ENCODE data around the gene PRMT9. TPM values are rescaled to one million over a fixed set of nuclear protein-coding genes. Genes with fewer than 3 reads are reported as not detected.
A peak's percentile ranks its signal among the peaks of the same experiment; 100 is the strongest.

PRMT9 gene
- total RNA-seq, 4 donors from 2014 or later = 5.3 to 13.3 (median 7.1) TPM

DNA sequence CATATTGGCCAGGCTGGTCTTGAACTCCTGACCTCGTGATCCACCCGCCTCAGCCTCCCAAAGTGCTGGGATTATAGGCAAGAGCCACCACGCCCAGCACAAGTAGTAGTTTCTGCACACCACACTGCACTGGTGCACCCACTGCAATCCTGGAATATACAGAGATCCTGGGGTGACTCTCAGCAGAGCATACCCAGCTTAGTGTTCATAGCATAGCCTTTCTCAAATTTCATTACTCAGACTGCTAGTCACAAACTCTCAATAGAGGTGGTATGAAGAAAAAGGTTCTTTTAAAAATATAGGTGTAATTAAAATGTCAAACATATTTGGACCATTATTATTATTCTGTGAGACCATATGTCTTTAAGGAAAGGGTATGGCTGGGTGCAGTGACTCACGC lies 41.7 kb upstream of the PRMT9 start:
- TF ChIP-seq POLR2AphosphoS5 (IDR thresholded peaks at IDR 0.05) (no peak), POLR2A (IDR thresholded peaks at IDR 0.05) (no peak), EP300 (IDR thresholded peaks at IDR 0.05) (no peak)
- TF ChIP-seq, protein P1, sequence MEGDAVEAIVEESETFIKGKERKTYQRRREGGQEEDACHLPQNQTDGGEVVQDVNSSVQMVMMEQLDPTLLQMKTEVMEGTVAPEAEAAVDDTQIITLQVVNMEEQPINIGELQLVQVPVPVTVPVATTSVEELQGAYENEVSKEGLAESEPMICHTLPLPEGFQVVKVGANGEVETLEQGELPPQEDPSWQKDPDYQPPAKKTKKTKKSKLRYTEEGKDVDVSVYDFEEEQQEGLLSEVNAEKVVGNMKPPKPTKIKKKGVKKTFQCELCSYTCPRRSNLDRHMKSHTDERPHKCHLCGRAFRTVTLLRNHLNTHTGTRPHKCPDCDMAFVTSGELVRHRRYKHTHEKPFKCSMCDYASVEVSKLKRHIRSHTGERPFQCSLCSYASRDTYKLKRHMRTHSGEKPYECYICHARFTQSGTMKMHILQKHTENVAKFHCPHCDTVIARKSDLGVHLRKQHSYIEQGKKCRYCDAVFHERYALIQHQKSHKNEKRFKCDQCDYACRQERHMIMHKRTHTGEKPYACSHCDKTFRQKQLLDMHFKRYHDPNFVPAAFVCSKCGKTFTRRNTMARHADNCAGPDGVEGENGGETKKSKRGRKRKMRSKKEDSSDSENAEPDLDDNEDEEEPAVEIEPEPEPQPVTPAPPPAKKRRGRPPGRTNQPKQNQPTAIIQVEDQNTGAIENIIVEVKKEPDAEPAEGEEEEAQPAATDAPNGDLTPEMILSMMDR (IDR thresholded peaks at IDR 0.05) = no peak
- Histone ChIP-seq H3K27me3 (no peaks in the 10 kb centered on the region), H3K27ac (no peak overlapping the region), H3K36me3 (no peaks in the 10 kb centered on the region), H3K4me1 (no peaks in the 10 kb centered on the region), H3K4me3 (no peak overlapping the region), H3K9me3 (no peaks in the 10 kb centered on the region)
- 97% methylated on average over 4 of the region's 4 CpGs for WGBS
- no peak for DNase-seq (ENCODE audit: low spot score in 2 of 2)

DNA sequence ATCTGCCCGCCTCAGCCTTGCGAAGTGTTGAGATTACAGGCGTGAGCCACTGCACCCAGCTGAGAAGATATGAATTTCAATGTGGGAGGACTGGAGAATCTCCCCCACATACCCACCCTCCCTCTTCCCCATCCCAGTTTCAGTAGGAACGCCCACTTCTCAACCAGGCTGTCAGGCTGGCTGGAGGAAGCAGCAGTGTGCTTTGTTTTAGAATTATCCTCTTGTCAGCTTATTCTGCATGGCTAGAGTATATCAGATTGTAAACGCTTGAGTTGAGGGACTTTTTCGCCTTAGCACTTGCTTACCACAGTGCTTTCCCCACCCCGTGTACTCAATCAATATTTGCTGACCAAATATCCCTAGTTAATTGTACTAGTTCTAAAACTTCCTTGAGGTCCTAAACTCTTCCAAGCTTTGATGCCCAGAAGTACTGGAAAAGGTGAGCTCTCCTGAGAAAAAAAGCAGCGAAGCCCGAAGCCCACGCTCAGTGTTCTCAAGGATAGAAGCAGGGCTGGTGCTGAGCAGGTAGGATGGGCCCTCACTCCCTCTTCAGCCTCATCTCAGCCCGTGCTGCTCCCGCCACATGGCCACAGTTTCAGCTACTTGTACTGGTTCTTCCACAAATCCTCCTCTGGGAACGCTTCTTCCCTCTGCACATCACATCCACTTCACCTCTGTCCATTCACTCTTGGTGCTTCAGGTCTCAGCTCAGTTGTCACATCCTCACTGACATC lies 40.7 kb upstream of the PRMT9 start:
- Histone ChIP-seq H3K27me3 (no peaks in the 10 kb centered on the region), H3K4me3 (no peak overlapping the region), H3K4me1 (no peaks in the 10 kb centered on the region), H3K9me3 (no peaks in the 10 kb centered on the region), H3K27ac (no peak overlapping the region), H3K36me3 (no peaks in the 10 kb centered on the region)
- 89% methylated on average over 13 of the region's 13 CpGs for WGBS
- no peak for DNase-seq (ENCODE audit: low spot score in 2 of 2)
- TF ChIP-seq EP300 (IDR thresholded peaks at IDR 0.05) = no peak
- no peak for TF ChIP-seq POLR2A (IDR thresholded peaks at IDR 0.05)
- TF ChIP-seq, protein P1 (IDR thresholded peaks at IDR 0.05) = no peak
- no peak for TF ChIP-seq POLR2AphosphoS5 (IDR thresholded peaks at IDR 0.05)

- WGBS = 58% methylated on average over 5 of the region's 5 CpGs
- H3K27me3 ChIP-seq = no peaks in the 10 kb centered on the region
- no peak overlapping the region for H3K4me3 ChIP-seq
- TF ChIP-seq EP300 (IDR thresholded peaks at IDR 0.05) (no peak), POLR2AphosphoS5 (IDR thresholded peaks at IDR 0.05) (no peak), POLR2A (IDR thresholded peaks at IDR 0.05) (no peak)
- TF ChIP-seq, protein P1 (IDR thresholded peaks at IDR 0.05) = no peak
- no peak overlapping the region for H3K27ac ChIP-seq
- H3K4me1 ChIP-seq = no peaks in the 10 kb centered on the region
- no peaks in the 10 kb centered on the region for H3K36me3 ChIP-seq
- no peaks in the 10 kb centered on the region for H3K9me3 ChIP-seq
- DNase-seq (ENCODE audit: low spot score in 2 of 2) = no peak
Measured at GRCh38 chr4:147723326-147723725, 39.4 kb upstream of the PRMT9 start.

- Histone ChIP-seq H3K27me3 (no peaks in the 10 kb centered on the region), H3K27ac (no peak overlapping the region), H3K4me3 (no peak overlapping the region), H3K9me3 (no peaks in the 10 kb centered on the region), H3K4me1 (peaks cover 3% of the 10 kb centered on the region), H3K36me3 (no peaks in the 10 kb centered on the region)
- 84% methylated on average over 1 of the region's 1 CpG for WGBS
- no peak for DNase-seq (ENCODE audit: low spot score in 2 of 2)
- TF ChIP-seq POLR2AphosphoS5 (IDR thresholded peaks at IDR 0.05) (no peak), POLR2A (IDR thresholded peaks at IDR 0.05) (no peak), EP300 (IDR thresholded peaks at IDR 0.05) (no peak)
- TF ChIP-seq, protein P1 (IDR thresholded peaks at IDR 0.05) = no peak
Measured at GRCh38 chr4:147717878-147718277, 33.9 kb upstream of the PRMT9 start.

- peak in 1 of 2 donors; percentile 81 for DNase-seq (ENCODE audit: low spot score in 2 of 2)
Measured at GRCh38 chr4:147714575-147715401, 30.8 kb upstream of the PRMT9 start.

More at GRCh38 chr4:147714575-147715401, 30.8 kb upstream of the PRMT9 start:
- WGBS = 86% methylated on average over 8 of the region's 8 CpGs
- Histone ChIP-seq H3K27ac (no peak overlapping the region), H3K4me1 (peaks cover 3% of the 10 kb centered on the region), H3K4me3 (no peak overlapping the region), H3K27me3 (no peaks in the 10 kb centered on the region), H3K9me3 (no peaks in the 10 kb centered on the region), H3K36me3 (no peaks in the 10 kb centered on the region)
- no peak for TF ChIP-seq POLR2A (IDR thresholded peaks at IDR 0.05)
- no peak for TF ChIP-seq POLR2AphosphoS5 (IDR thresholded peaks at IDR 0.05)
- no peak for TF ChIP-seq EP300 (IDR thresholded peaks at IDR 0.05)
- TF ChIP-seq, protein P1 (IDR thresholded peaks at IDR 0.05) = no peak

Measured in suprapubic skin (tissue), 4 donors.